HPDE6-E6E7 (cell line): ENCODE results near the gene CCL23.
"Not testable (repeated sequence)": the region's sequence is repeated elsewhere in the genome, so short reads cannot be mapped to it uniquely, and the experiment has no call there.

Experiments used
- DNase-seq: peaks from one replicate; pipeline ENCODE4 v3.0.0; 2011; ENCODE audit warnings: missing footprints; ENCODE audit errors: extremely low spot score

Gene CCL23

GRCh38 chr17:36017799-36018198, at the start of gene CCL23:
Gene CCL23, minus strand, starts transcription at chr17:36017972. Its CDS starts 75 bp downstream, at chr17:36017897.
- DNase-seq: no peak

DNA sequence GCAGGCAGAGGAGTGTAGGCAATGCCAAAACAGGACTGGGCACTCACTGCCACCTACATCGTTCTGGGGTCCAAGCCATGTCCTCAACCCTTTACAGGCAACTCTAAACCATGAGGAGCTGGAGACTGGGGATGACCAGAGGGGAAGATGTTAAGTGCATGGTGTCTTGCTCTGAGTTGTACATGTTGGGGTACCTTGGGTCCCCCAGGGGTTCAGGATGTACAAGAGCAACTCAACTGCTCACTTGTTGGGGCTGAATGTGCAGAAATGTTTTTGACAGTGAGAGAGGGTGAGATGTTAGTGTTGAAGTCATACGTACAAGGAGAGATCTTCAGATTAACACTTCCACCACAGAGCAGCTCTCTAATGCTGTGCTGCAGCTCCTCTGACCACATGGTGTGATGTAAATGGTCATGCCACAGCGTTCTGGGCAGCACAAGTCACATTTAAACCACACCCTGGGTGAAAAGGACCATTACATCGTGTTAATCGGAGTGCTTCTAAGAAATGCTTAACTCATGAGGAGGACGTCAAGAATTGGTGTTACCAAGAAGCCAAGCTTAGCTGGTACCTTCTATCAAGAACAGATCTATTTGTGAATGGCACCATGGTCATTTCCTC, 48.7 kb upstream of the CCL23 start:
- no peak for DNase-seq

DNA sequence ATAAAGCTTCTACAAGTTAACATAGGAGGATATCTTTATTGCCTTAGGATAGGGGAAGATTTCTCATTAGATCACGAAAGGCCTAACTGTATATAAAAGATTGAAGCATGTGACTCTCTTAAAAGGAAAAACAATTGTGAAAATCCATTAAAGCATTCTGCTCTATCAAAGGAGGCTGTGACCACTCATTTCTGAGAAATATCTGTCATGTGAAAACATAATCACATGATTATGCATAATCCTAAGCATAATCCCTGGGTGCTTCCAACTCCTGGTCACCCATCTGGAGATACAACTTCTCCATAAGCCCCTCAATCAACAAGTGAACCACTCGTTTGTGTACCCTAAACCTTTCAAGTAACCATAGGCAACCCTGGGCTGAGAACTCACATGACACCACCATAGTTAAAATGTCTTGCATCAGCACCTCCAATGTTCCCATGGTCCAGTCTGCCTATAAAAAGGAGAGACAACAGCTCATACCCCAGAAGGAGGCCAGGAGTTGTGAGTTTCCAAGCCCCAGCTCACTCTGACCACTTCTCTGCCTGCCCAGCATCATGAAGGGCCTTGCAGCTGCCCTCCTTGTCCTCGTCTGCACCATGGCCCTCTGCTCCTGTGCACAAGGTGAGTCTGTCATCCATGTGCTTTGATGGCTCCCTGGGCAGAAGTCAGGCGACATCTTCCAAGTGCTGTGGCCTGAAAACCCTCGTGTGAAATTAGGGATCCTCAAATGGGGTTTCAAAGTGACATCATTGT, 46.2 kb upstream of the CCL23 start, which contains the start of gene CCL18:
TSS of gene CCL18 (plus strand) at position 487 of the 756 bp plus-strand sequence. CDS start at position 558, 71 bp downstream.
- DNase-seq: no peak

GRCh38 chr17:36060816-36061215, 43.0 kb upstream of the CCL23 start:
- DNase-seq: no peak

- no peak for DNase-seq
Observed at GRCh38 chr17:36059406-36059805, 41.6 kb upstream of the CCL23 start.

DNA sequence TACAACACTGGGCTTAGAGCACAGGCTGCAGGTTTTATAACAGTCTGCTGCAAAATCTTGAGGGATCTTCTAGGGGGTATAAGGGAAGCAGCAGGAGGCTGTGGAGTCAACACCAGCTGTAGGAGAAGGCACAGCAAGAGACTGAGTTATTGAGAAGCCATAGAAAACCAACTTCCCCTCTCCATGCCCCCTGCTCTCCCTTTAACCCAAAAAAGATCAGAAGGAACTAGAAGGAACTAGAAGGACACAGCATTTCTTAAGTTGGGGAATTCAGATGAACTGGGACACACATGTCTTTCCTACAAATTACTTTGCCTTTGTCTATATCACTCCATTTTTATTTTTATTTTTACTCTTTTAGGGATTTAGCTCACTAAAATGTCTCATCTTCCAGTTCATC, 40.1 kb upstream of the CCL23 start:
- no peak for DNase-seq

- DNase-seq: no peak
Observed at GRCh38 chr17:36055921-36056520, 38.2 kb upstream of the CCL23 start.

DNA sequence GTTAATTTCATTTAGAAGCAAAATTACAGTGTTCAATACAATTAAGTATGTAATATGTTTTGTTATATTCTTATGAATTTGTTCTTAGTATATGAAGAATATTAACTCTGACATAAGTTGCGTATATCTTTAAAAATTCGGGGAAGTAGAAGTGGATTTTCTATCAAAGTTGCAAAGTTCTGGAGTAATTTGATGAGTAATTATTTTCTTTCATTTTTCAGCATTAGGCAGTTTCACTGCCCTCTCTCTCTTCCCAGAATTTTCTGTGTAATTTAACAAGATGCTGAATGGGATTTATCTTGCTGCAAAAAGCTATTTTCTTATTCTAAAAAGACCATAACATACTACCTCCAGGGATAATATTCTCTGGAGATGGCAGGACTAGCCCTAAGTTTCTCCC, 37.4 kb upstream of the CCL23 start:
- DNase-seq: no peak

DNA sequence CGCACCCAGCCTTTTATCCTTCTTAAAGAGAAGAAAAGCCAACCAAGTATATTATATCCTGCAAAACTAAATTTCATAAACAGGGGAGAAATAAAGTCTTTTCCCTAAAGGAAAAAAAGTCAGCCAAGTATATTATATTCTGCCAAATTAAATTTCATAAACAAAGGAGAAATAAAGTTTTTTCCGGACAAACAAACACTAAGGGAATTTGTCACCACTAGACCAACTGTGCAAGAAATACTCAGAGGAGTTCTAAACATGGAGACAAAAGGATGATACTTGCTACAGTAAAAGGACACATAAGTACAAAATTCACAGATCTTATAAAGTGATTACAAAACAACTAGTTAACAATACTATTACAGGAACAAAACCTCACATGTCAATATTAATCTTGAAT, 31.9 kb upstream of the CCL23 start:
- no peak for DNase-seq

DNA sequence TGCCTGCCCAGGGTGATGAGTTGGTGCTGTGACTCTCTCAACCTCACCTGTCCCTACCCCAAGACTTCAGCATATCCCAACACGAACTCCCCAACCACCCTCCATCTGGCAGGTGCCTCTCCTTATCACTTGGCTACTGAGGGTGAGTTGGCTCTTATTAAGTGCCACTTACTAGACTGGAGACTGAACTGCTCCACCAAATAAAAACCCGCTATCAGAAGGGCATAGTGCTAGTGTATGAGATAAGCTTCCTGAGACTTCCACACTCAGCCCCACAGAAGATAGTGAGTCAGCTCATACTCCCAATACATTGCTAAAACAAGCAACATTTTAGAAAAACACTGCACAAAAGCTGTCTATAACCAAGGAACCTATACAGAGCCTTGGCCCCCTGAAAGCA, 30.3 kb upstream of the CCL23 start:
- no peak for DNase-seq

GRCh38 chr17:36036235-36036634, 18.5 kb upstream of the CCL23 start:
- no peak for DNase-seq

DNA sequence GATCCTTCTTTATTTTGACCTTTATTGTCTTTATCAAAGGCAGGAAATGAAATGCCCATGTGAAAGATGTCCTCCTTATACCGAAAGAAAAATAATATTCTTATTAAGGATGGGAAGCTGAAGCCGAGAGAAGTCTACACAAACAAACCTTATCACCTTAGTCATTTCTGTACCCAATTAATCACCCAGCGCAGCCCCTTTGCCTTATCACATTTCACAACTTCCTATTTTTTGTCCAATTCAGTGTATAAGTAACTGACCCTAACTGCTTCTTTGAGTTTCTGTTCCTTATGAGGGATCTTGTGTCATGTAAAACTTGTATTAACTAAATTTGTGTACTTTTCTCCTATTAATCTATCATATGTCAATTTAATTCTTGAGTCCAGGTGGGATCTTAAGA, 16.4 kb upstream of the CCL23 start:
- no peak for DNase-seq

DNA sequence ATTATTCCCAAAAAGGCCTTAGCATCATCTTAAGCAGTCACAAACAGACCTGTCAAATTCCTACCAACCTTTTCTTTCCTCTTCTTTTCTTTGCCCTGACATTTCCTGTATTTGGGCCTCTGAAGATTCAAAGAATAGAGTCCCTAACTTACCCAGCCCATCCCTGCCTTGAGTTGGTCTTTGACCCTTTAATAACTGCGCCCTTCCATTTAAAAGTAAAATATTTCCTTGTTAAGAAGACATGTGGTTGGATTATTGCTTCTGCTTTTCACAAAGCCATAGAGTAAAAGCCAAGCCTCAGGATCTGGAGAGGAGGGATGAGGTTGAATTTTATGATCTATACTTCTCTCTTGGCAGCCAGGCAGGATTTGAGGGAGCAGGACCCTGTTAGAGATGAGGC, 13.2 kb upstream of the CCL23 start:
- DNase-seq: no peak

GRCh38 chr17:36027761-36028160, 10.0 kb upstream of the CCL23 start:
- DNase-seq: no peak

DNA sequence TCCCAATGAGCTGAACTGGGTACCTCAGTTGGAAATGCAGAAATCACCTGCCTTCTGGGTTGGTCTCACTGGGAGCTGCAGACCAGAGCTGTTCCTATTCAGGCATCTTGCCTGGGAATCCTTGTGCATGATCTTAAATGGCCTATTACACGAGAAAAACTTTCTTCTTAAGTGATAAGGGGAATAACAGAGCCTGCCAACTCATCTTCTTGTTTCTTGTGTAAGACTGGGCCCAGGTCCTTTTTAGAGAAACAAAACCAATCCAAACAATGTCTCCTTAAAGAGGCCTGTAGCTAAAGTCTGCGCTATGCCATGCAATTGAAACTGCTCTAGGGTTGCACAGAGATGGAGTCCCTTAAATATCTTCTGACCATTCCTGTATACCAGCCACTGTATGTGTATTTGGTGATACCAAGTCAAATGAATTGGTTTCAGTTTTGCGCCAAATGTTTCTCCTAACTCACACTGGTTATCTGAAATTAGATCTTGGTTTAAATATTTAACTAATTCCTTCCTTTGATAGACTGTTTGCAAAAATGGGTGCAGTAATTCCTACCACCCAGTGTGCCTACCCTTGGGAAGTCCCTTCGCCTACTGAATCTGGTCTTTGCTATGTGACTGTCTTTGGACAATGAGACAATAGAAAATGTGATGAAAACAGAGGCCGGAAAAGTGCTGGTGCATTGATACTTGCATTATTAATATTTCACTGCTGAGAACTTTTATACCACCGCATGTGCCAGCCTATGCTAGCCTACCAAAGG, 6.5 kb upstream of the CCL23 start:
- no peak for DNase-seq

- no peak for DNase-seq
Observed at GRCh38 chr17:36019423-36019822, 1.7 kb upstream of the CCL23 start.

- DNase-seq: no peak
Observed at GRCh38 chr17:36016555-36016954, 1.2 kb downstream of the CCL23 start.

DNA sequence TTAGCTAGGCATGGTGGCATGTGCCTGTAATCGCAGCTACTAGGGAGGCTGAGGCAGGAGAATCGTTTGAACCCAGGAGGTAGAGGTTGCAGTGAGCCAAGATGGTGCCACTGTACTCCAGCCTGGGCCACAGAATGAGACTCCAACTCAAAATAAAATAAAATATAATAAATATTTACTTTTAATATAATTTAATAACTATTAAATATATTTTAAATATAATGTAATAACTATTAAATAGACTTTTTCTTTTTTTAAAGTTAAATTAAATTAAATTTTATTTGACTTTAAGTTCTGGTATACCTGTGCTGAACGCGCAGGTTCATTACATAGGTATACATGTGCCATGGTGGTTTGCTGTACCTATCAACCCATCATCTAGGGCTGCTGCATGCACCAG, 1.9 kb downstream of the CCL23 start:
- not testable (repeated sequence) for DNase-seq

DNA sequence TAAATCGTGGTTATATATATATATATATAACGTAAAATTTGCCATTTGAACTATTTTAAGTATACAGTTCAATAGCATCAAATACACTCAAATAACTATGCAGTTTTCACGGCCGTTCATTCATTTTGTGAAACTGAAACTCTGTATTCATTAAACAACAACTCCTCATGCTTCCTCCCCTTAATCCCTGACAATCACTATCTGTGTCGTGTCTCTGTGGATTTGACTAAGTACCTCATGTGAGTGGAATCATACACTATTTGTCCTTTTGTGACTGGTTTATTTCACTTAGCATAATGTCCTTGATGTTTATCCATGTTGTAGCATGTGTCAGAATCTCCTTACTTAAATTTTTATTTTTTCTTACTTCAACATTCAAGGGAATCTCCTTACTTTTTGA, 2.8 kb downstream of the CCL23 start:
- no peak for DNase-seq

DNA sequence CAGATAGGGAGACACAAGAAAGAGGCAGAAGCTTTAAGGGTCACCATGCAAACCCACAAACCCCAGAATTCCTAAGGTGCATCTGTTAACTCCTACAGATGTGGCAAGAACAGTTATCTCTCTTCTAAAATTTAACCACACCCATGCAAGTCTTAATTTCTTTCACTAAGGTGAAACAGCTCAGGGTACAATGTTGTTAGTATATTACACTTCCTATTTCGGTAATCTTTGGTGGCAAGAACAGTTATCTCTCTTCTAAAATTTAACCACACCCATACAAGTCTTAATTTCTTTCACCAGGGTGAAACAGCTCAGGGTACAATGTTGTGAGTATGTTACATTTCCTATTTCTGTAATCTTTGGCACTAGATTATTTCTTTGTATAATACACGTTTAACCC, 6.6 kb downstream of the CCL23 start:
- no peak for DNase-seq

DNA sequence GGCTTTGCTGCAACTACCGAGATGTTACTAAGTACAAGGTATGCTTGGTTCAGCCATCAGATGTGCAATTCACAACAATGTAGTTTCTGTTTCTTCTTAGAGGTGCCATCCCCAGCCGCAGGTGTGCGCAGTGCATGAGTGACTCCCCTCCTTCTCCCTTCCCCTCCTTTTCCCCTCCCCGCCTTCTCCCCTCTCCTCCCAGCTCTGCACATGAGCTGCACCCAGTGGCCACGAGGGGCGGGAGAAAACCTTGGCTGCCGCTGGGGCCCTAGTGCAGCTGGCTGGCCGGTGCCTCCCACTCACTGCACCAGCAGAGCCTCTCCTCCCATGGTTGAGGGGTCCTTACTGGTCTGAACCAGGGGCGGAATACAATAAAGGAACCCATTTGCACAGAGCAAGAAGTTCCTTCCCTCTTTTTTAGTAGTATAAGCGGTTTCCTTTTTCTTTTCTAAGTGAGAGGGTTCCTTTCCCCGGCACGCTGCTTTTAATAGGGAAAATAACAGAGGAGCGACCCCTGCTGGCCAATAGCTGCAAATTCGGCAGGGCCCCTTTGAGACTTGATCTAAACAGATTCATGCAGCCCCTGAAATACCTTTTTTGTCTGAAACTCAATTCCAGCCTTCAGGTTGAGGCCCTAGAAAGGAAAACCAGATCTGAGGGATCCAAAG, 8.6 kb downstream of the CCL23 start:
- no peak for DNase-seq

- no peak for DNase-seq
Observed at GRCh38 chr17:36004594-36005108, 13.1 kb downstream of the CCL23 start.
